GM12873 (cell line): ENCODE measurements around the gene TM9SF3.

Experiments used
- TF ChIP-seq, protein P1 (sequence below): IDR thresholded peaks from 2 replicates; pipeline ENCODE4 v1.5.1; 2012; ENCODE audit warnings: low read depth, mild to moderate bottlenecking, moderate library complexity, low read length, control low read depth; ENCODE audit not compliant: insufficient read depth; ENCODE audit errors: missing control alignments

The TM9SF3 gene

DNA sequence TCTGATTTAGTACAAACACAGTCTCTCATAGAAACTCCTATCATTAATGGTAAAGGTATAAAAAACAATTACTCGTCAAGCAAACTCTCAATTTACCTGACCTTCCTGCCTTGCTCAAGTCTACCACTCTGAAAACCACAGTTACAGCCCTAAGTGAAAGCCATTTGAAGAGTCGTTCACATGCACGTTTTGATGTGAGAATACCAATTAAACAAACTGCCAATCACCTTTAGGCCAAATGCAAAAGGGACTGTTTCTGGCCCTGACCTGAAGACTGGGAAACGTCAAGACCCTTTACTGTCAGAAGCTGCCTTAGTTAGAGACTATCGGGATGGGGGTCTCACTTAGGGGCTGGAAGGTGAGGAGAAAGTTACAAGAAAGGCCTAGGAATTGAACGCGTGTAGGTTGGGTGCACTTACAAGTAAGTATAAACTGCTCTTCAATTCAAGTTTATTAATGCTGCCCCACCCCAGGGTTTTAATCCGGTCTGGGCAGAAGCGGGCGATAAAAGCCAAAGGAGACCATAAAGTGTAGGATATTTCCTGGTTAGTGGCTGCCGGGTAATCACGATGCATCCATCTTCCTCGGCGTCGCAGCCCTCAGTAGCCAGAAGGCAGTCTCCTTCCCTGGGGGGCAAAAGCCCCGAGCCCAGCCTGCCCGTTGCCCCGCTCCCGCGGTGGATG is 935 bp downstream of the TM9SF3 start:
- TF ChIP-seq, protein P1, sequence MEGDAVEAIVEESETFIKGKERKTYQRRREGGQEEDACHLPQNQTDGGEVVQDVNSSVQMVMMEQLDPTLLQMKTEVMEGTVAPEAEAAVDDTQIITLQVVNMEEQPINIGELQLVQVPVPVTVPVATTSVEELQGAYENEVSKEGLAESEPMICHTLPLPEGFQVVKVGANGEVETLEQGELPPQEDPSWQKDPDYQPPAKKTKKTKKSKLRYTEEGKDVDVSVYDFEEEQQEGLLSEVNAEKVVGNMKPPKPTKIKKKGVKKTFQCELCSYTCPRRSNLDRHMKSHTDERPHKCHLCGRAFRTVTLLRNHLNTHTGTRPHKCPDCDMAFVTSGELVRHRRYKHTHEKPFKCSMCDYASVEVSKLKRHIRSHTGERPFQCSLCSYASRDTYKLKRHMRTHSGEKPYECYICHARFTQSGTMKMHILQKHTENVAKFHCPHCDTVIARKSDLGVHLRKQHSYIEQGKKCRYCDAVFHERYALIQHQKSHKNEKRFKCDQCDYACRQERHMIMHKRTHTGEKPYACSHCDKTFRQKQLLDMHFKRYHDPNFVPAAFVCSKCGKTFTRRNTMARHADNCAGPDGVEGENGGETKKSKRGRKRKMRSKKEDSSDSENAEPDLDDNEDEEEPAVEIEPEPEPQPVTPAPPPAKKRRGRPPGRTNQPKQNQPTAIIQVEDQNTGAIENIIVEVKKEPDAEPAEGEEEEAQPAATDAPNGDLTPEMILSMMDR = no peak

DNA sequence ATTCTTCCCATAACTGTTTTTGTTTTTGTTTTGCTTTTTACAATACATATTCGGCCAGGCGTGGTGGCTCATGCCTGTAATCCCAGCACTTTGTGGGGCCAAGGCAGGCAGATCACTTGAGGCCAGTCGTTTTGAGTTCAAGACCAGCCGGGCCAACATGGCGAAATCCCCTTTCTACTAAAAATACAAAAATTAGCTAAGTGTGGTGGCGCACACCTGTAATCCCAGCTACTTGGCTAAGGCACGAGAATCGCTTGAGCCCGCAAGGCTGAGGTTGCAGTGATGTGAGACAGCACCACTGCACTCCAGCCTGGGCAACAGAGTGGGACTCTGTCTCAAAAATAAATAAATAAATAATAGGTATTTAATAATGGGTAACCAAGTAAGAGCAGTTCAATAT is 2.3 kb downstream of the TM9SF3 start:
- TF ChIP-seq, protein P1 = no peak

DNA sequence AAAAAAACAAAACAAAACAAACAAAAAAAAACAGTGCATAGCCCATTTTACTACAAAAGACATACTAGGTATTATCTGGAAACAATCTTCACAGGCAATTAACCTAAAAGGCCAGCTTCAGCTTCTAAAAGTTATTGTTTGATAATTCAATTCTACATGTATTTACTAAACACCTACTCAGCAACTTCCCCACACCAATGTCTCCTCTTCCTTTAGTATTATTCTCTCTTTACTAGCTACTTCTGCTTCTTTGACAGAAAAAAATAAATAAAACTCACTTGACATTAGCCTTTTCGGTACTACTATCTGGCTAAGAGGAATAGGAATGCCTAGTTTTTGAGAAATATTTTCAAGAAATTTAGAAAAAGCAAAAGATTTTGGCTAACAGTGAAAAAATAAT is 2.8 kb downstream of the TM9SF3 start:
- TF ChIP-seq, protein P1 = no peak

DNA sequence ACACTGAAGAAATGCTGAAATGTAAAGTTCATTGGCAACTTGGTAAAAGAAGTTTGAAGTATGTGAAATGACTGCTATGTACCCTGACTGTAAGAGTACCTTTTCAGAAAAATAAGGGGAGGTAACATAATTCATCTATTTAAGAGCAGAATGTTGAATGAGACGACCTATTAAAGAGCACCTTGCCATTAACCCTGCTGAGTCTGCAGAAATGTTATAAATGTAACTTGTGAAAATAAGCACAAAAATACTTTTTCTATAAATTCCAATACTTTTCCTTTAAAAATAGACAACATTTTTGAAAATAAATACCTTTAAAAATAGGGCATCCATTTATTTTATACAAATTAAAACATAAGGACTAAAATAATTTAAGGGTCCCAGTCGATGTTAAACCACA is 7.7 kb downstream of the TM9SF3 start:
- TF ChIP-seq, protein P1 = no peak

DNA sequence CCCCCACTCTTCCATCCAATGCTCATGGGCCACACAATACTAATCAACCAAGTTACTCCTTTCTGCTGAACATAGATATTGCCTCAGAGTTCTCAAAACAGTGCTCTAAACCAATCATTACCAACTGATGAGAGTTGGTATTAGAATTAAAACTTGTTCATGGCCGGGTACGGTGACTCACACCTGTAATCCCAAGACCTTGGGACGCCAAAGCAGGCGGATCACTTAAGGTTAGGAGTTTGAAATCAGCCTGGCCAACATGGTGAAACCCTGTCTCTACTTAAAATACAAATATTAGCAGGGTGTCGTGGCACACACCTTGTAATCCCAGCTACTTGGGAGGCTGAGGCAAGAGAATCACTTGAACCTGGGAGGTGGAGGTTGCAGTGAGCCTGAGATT is 8.2 kb downstream of the TM9SF3 start:
- TF ChIP-seq, protein P1 = no peak

DNA sequence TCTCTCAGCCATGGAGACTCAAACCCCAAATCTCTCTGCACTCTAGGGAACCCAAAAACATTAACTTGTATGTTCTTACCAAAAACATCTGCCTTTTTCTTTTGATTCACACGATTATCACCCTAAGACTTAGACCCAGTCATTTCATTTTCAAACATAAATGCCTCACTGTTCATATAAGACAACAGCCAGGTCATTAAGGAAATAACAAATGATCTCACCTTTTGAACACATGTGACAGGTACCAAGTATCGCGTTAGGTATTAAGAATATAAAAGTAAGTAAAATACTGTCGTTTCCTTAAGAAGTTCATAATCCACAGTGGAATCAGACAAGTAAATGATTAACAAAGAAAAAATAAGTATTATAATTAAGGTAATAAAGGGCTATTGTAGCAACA is 8.8 kb downstream of the TM9SF3 start:
- TF ChIP-seq, protein P1 = no peak

DNA sequence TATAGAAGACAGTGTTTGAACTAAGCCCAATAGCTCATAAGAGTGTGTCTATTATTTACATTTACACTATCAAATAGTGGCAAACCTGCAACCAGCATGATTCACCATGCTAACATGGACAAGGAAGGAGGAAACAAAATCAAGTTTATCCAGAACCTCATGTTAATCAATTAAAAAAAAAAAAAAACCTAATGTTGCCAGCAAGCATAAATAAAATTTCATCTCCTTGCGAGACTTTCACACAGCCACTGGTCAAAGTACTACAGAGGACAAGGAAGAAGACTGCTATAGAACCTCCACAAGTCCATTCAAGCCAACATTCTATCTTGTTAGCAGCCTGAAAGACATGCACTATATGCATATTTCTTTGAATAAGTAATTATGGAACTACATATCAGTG is 9.7 kb downstream of the TM9SF3 start:
- TF ChIP-seq, protein P1 = no peak
